ENCODE measurements around the gene MLC1. TPM values are rescaled to one million over a fixed set of nuclear protein-coding genes. Genes with fewer than 3 reads are reported as not detected.

Gene MLC1
- total RNA-seq (ENCODE audit: unreplicated experiment), result 1.2 TPM
- long read RNA-seq, result 0 reads

GRCh38 chr22:50085211-50085972 lies at the start of gene MLC1:
MLC1 (minus strand) TSS chr22:50085426; CDS start chr22:50084902, 524 bp downstream.
- peaks cover 10% of the 10 kb centered on the region for H3K27me3 Mint-ChIP-seq (ENCODE audit: unreplicated experiment)
- H3K36me3 Mint-ChIP-seq (ENCODE audit: low read depth, unreplicated experiment), result no peaks in the 10 kb centered on the region
- no peak for TF ChIP-seq CTCF (IDR thresholded peaks at IDR 0.05; ENCODE audit: unreplicated experiment)
- H3K9me3 Mint-ChIP-seq (ENCODE audit: unreplicated experiment), result peaks cover 6% of the 10 kb centered on the region
- no peak within 1 kb of the TSS for H3K4me3 Mint-ChIP-seq (ENCODE audit: unreplicated experiment)
- no peak for DNase-seq (ENCODE audit: low spot score)
- peaks cover 5% of the 10 kb centered on the region for H3K4me1 Mint-ChIP-seq (ENCODE audit: unreplicated experiment)
- no peak within 1 kb of the TSS for H3K27ac Mint-ChIP-seq (ENCODE audit: unreplicated experiment)

- no peak for TF ChIP-seq CTCF (IDR thresholded peaks at IDR 0.05; ENCODE audit: unreplicated experiment)
- DNase-seq (ENCODE audit: low spot score), result no peak
- Mint-ChIP-seq H3K4me1 (ENCODE audit: unreplicated experiment) (no peaks in the 10 kb centered on the region), H3K27ac (ENCODE audit: unreplicated experiment) (no peak overlapping the region), H3K4me3 (ENCODE audit: unreplicated experiment) (no peak overlapping the region), H3K27me3 (ENCODE audit: unreplicated experiment) (no peaks in the 10 kb centered on the region), H3K36me3 (ENCODE audit: low read depth, unreplicated experiment) (no peaks in the 10 kb centered on the region), H3K9me3 (ENCODE audit: unreplicated experiment) (no peaks in the 10 kb centered on the region)
Observed at GRCh38 chr22:50134481-50134880, 49.3 kb upstream of the MLC1 start.

GRCh38 chr22:50131894-50132293 lies 46.7 kb upstream of the MLC1 start:
- Mint-ChIP-seq H3K27me3 (ENCODE audit: unreplicated experiment) (no peaks in the 10 kb centered on the region), H3K9me3 (ENCODE audit: unreplicated experiment) (no peaks in the 10 kb centered on the region), H3K27ac (ENCODE audit: unreplicated experiment) (no peak overlapping the region), H3K4me3 (ENCODE audit: unreplicated experiment) (no peak overlapping the region), H3K4me1 (ENCODE audit: unreplicated experiment) (no peaks in the 10 kb centered on the region), H3K36me3 (ENCODE audit: low read depth, unreplicated experiment) (no peaks in the 10 kb centered on the region)
- TF ChIP-seq CTCF (IDR thresholded peaks at IDR 0.05; ENCODE audit: unreplicated experiment), result no peak
- DNase-seq (ENCODE audit: low spot score), result no peak

GRCh38 chr22:50129121-50129736 lies 44.0 kb upstream of the MLC1 start:
- Mint-ChIP-seq H3K27me3 (ENCODE audit: unreplicated experiment) (no peaks in the 10 kb centered on the region), H3K4me1 (ENCODE audit: unreplicated experiment) (no peaks in the 10 kb centered on the region), H3K36me3 (ENCODE audit: low read depth, unreplicated experiment) (no peaks in the 10 kb centered on the region), H3K9me3 (ENCODE audit: unreplicated experiment) (no peaks in the 10 kb centered on the region), H3K27ac (ENCODE audit: unreplicated experiment) (no peak overlapping the region), H3K4me3 (ENCODE audit: unreplicated experiment) (no peak overlapping the region)
- TF ChIP-seq CTCF (IDR thresholded peaks at IDR 0.05; ENCODE audit: unreplicated experiment), result no peak
- DNase-seq (ENCODE audit: low spot score), result no peak

- no peak for DNase-seq (ENCODE audit: low spot score)
- Mint-ChIP-seq H3K27ac (ENCODE audit: unreplicated experiment) (no peak overlapping the region), H3K4me3 (ENCODE audit: unreplicated experiment) (no peak overlapping the region), H3K9me3 (ENCODE audit: unreplicated experiment) (no peaks in the 10 kb centered on the region), H3K4me1 (ENCODE audit: unreplicated experiment) (peaks cover 8% of the 10 kb centered on the region), H3K36me3 (ENCODE audit: low read depth, unreplicated experiment) (no peaks in the 10 kb centered on the region), H3K27me3 (ENCODE audit: unreplicated experiment) (no peaks in the 10 kb centered on the region)
- TF ChIP-seq CTCF (IDR thresholded peaks at IDR 0.05; ENCODE audit: unreplicated experiment), result no peak
Observed at GRCh38 chr22:50125029-50125428, 39.8 kb upstream of the MLC1 start.

All from endothelial cell (in vitro differentiated cells).